Keratinocyte (primary cell): ENCODE data around the gene ANKRD44. TPM values are rescaled to one million over a fixed set of nuclear protein-coding genes. Genes with fewer than 3 reads are reported as not detected.

Experiments used
- DNase-seq: peaks from one replicate; pipeline ENCODE4 v3.0.0-alpha.2; 2011; ENCODE audit warnings: low read depth, missing footprints, low spot score
- FAIRE-seq: peaks from 2 replicates; lab custom pipeline; 2011; peaks lifted over from hg19 to GRCh38; lab: Jason Lieb, UNC
- H2AFZ ChIP-seq: 2 replicates; pipeline ENCODE4 v1.6.0; 2012; ENCODE audit warnings: low read length, control low read depth, inconsistent platforms; ENCODE audit not compliant: control insufficient read depth
- H3K27ac ChIP-seq: 2 replicates; pipeline ENCODE4 v1.5.1; 2011; ENCODE audit warnings: low read length; ENCODE audit not compliant: control insufficient read depth, insufficient read depth
- H3K27me3 ChIP-seq: 3 replicates; pipeline ENCODE4 v1.6.0; 2011; ENCODE audit warnings: low read length; ENCODE audit not compliant: control insufficient read depth, insufficient read depth; ENCODE audit errors: extremely low read depth
- H3K36me3 ChIP-seq, 2 experiments: 2 replicates in 1 of 2; 3 replicates in 1 of 2; pipeline ENCODE4 v1.5.1; 2011; ENCODE audit warnings: low read length in 2 of 2, mild to moderate bottlenecking in 1 of 2; ENCODE audit not compliant: control insufficient read depth in 2 of 2, insufficient read depth in 2 of 2; ENCODE audit errors: extremely low read depth in 1 of 2
- H3K4me1 ChIP-seq: 3 replicates; pipeline ENCODE4 v1.5.1; 2011; ENCODE audit warnings: low read length; ENCODE audit not compliant: control insufficient read depth, insufficient read depth; ENCODE audit errors: extremely low read depth
- H3K4me2 ChIP-seq: 3 replicates; pipeline ENCODE4 v1.6.0; 2011; ENCODE audit warnings: low read depth, low read length; ENCODE audit not compliant: control insufficient read depth, insufficient read depth; ENCODE audit errors: extremely low read depth
- H3K4me3 ChIP-seq, 3 experiments: fragments of 200-600 bp in 1 of 3; sonication (generic) in 1 of 3; 2 replicates in 2 of 3; 3 replicates in 1 of 3; pipeline ENCODE4 v1.5.1; 2011 to 2016; ENCODE audit warnings: low read length in 3 of 3, mild to moderate bottlenecking in 3 of 3, control low read depth in 2 of 3, inconsistent platforms in 1 of 3, low read depth in 1 of 3, mixed read lengths in 1 of 3, mixed run types in 1 of 3, moderate library complexity in 1 of 3; ENCODE audit not compliant: control insufficient read depth in 2 of 3, insufficient read depth in 2 of 3; ENCODE audit errors: extremely low read depth in 1 of 3
- H3K79me2 ChIP-seq: 2 replicates; pipeline ENCODE4 v1.6.0; 2012; ENCODE audit warnings: low read length; ENCODE audit not compliant: control insufficient read depth, insufficient read depth
- H3K9ac ChIP-seq: 3 replicates; pipeline ENCODE4 v1.6.0; 2011; ENCODE audit warnings: low read length; ENCODE audit not compliant: control insufficient read depth, insufficient read depth; ENCODE audit errors: extremely low read depth
- H3K9me1 ChIP-seq: 3 replicates; pipeline ENCODE4 v1.6.0; 2011; ENCODE audit warnings: low read length; ENCODE audit not compliant: control insufficient read depth, insufficient read depth; ENCODE audit errors: extremely low read depth
- H3K9me3 ChIP-seq: 2 replicates; pipeline ENCODE4 v1.5.1; 2012; ENCODE audit warnings: low read depth, low read length; ENCODE audit not compliant: control insufficient read depth
- H4K20me1 ChIP-seq: 3 replicates; pipeline ENCODE4 v1.6.0; 2011; ENCODE audit warnings: low read length; ENCODE audit not compliant: control insufficient read depth, insufficient read depth; ENCODE audit errors: extremely low read depth
- EZH2 ChIP-seq: IDR thresholded peaks from one replicate; pipeline ENCODE4 v1.6.1; 2012; ENCODE audit warnings: inconsistent platforms, mild to moderate bottlenecking, low read length, moderate library complexity
- dilution Hi-C: fragments of 300-500 bp; cut with MboI; formaldehyde crosslinking; loops from one replicate; pipeline ENCODE4 v1.7.0; 2020; ENCODE audit warnings: low sequenced_read_pairs; ENCODE audit not compliant: extremely low pct_ligation_motif_present
- polyA plus RNA-seq, 5 experiments: library from polyadenylated mRNA; depleted of rRNA in 3 of 5; stranded (reverse) in 3 of 5; stranded (forward) in 1 of 5; unstranded in 1 of 5; fragments of >200 nt; gene quantifications; 1 replicate in 1 of 5; 2 replicates in 3 of 5; 3 replicates in 1 of 5; pipeline versions ENCODE4 v1.2.1 to v1.2.3, GENCODE V29; 2011 to 2012; ENCODE audit warnings: missing spikeins in 2 of 5, low read depth in 1 of 5, low replicate concordance in 1 of 5
- TF ChIP-seq, protein P1 (sequence below), 3 experiments: IDR thresholded peaks in 1 of 3; conservative IDR thresholded peaks in 1 of 3; optimal IDR thresholded peaks in 1 of 3; 2 replicates in 2 of 3; 3 replicates in 1 of 3; pipeline versions ENCODE3 to v1.5.1; 2011; ENCODE audit warnings: low read length in 3 of 3, mild to moderate bottlenecking in 3 of 3, moderate library complexity in 2 of 3, control low read depth in 1 of 3, inconsistent platforms in 1 of 3; ENCODE audit not compliant: insufficient read depth in 2 of 3; ENCODE audit errors: extremely low read depth in 1 of 3

ANKRD44 gene
- polyA plus RNA-seq, 1 donor (not counting 4 experiments of a cell fraction or from before 2014, with no cell fraction given), result 0.35 TPM

DNA sequence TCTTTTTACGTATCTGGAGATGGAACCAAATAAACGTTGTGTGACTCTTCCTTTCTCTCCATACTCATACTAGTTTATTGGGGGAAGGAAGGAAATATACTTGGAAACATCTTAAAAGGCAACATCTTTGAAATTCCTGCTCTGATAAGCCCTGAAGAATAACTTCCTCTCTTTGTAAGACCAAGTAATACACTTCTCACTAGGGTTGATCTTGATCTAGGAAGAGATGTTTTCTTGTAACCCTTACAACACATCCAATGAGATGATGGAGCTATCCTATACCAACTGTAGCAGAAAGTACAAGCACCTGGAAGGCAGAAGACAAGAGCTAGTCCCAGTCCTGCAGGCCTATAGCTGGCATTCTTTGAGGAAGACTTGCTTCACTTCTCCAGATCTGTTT is 2.0 kb downstream of the ANKRD44 start:
- no peaks in the 10 kb centered on the region for H3K36me3 ChIP-seq
- dilution Hi-C loops, result no loop called here
- DNase-seq (no peak), FAIRE-seq (no peak)
- peaks cover 5% of the 10 kb centered on the region for H3K27me3 ChIP-seq
- no peak overlapping the region for H3K4me2 ChIP-seq
- H3K9ac ChIP-seq, result no peak overlapping the region
- no peaks in the 10 kb centered on the region for H3K79me2 ChIP-seq
- no peak overlapping the region for H3K27ac ChIP-seq
- no peaks in the 10 kb centered on the region for H4K20me1 ChIP-seq
- H2AFZ ChIP-seq, result no peak overlapping the region
- H3K9me1 ChIP-seq, result no peaks in the 10 kb centered on the region
- TF ChIP-seq EZH2, result no peak
- TF ChIP-seq, protein P1, sequence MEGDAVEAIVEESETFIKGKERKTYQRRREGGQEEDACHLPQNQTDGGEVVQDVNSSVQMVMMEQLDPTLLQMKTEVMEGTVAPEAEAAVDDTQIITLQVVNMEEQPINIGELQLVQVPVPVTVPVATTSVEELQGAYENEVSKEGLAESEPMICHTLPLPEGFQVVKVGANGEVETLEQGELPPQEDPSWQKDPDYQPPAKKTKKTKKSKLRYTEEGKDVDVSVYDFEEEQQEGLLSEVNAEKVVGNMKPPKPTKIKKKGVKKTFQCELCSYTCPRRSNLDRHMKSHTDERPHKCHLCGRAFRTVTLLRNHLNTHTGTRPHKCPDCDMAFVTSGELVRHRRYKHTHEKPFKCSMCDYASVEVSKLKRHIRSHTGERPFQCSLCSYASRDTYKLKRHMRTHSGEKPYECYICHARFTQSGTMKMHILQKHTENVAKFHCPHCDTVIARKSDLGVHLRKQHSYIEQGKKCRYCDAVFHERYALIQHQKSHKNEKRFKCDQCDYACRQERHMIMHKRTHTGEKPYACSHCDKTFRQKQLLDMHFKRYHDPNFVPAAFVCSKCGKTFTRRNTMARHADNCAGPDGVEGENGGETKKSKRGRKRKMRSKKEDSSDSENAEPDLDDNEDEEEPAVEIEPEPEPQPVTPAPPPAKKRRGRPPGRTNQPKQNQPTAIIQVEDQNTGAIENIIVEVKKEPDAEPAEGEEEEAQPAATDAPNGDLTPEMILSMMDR (optimal IDR thresholded peaks at IDR 0.05 in 1 of 3, IDR thresholded peaks at IDR 0.05 in 1 of 3, conservative IDR thresholded peaks at IDR 0.05 in 1 of 3; ENCODE audit: extremely low read depth in 1 of 3, insufficient read depth in 2 of 3, low read length in 3 of 3), result no peak
- H3K4me1 ChIP-seq, result peaks cover 13% of the 10 kb centered on the region
- H3K4me3 ChIP-seq, result no peak overlapping the region
- H3K9me3 ChIP-seq, result no peaks in the 10 kb centered on the region

DNA sequence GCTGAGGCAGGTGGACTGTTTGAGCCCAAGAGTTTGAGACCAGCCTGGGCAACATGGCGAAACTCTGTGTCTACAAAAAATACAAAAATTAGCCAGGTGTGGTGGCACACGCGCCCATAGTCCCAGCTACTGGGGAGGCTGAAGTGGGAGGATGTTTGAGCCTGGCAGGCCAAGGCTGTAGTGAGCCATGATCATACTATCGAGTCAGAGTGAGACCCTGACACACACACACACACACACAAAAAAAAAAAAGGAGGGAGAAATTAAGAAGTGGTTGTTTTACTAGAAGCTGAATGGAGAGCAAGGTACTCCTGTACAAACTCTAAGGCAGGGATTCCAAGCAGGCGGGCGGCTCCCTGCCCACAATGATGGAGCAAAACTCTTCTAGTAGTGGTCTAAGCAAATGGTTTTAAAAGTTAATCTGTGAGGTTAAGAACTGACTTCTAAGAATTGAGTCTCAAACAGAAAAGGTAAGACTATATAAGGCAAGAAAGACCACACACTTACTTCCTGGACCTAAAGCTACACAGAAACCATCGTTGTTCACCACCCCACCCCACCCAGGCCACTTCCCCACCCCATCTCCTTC is 2.6 kb downstream of the ANKRD44 start:
- H3K27ac ChIP-seq, result no peak overlapping the region
- H3K9me3 ChIP-seq, result no peaks in the 10 kb centered on the region
- H3K79me2 ChIP-seq, result no peaks in the 10 kb centered on the region
- dilution Hi-C loops, result no loop called here
- no peak overlapping the region for H3K4me2 ChIP-seq
- no peak overlapping the region for H2AFZ ChIP-seq
- peaks cover 13% of the 10 kb centered on the region for H3K4me1 ChIP-seq
- DNase-seq (no peak), FAIRE-seq (no peak)
- H3K36me3 ChIP-seq, result no peaks in the 10 kb centered on the region
- TF ChIP-seq, protein P1 (optimal IDR thresholded peaks at IDR 0.05 in 1 of 3, IDR thresholded peaks at IDR 0.05 in 1 of 3, conservative IDR thresholded peaks at IDR 0.05 in 1 of 3; ENCODE audit: extremely low read depth in 1 of 3, insufficient read depth in 2 of 3, low read length in 3 of 3), result no peak
- H3K4me3 ChIP-seq, result no peak overlapping the region
- H4K20me1 ChIP-seq, result no peaks in the 10 kb centered on the region
- H3K27me3 ChIP-seq, result peaks cover 5% of the 10 kb centered on the region
- no peaks in the 10 kb centered on the region for H3K9me1 ChIP-seq
- H3K9ac ChIP-seq, result no peak overlapping the region
